ENCODE results near the gene SPECC1L.

The SPECC1L gene

DNA sequence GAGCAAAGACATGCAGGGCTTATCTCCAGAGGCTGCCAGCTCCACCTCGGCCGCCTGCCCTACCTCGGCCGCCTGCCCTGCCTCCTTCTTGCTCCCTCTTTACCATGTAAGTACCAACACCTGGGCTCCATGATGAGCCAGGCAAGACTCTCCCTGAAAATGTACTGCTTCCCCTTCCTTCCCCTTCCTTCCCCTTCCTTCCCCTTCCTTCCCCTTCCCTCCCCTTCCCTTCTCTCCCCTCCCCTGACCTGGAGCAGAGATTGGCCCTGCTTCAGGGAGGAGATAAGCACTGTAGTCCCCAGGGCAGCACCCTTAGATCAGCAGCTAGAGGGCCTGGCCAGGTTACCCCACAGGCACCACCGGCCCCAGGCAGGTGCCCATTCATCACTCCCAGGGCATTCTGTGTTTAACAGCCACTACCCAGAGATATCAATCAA, 131.3 kb downstream of the SPECC1L start:
- H3K9me2 ChIP-seq (replicated peaks; ENCODE audit: insufficient read depth, low read length), result no peaks in the 10 kb centered on the region
- TF ChIP-seq, protein P1, sequence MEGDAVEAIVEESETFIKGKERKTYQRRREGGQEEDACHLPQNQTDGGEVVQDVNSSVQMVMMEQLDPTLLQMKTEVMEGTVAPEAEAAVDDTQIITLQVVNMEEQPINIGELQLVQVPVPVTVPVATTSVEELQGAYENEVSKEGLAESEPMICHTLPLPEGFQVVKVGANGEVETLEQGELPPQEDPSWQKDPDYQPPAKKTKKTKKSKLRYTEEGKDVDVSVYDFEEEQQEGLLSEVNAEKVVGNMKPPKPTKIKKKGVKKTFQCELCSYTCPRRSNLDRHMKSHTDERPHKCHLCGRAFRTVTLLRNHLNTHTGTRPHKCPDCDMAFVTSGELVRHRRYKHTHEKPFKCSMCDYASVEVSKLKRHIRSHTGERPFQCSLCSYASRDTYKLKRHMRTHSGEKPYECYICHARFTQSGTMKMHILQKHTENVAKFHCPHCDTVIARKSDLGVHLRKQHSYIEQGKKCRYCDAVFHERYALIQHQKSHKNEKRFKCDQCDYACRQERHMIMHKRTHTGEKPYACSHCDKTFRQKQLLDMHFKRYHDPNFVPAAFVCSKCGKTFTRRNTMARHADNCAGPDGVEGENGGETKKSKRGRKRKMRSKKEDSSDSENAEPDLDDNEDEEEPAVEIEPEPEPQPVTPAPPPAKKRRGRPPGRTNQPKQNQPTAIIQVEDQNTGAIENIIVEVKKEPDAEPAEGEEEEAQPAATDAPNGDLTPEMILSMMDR (IDR thresholded peaks at IDR 0.05; ENCODE audit: insufficient read depth, low read length, poor library complexity, severe bottlenecking), result no peak
- no peak for TF ChIP-seq EZH2phosphoT487 (conservative IDR thresholded peaks at IDR 0.05; ENCODE audit: low read length)
- H3K36me3 ChIP-seq (ENCODE audit: low read length), result 0 out of 2 replicates have a peak, but pooled peaks cover 2% of the 10 kb centered on the region
- no peak overlapping the region for H3K4me3 ChIP-seq (ENCODE audit: insufficient read depth, low read length, poor library complexity, severe bottlenecking)
- no peaks in the 10 kb centered on the region for H3K9me3 ChIP-seq (ENCODE audit: insufficient read depth, low read length)
- H3K27me3 ChIP-seq (ENCODE audit: low read length), result no peaks in the 10 kb centered on the region
- peak overlapping the region; percentile 27 for H3K9ac ChIP-seq (ENCODE audit: low read length)
- H4K20me1 ChIP-seq (ENCODE audit: low read depth, low read length), result no peaks in the 10 kb centered on the region
- H3K79me2 ChIP-seq (ENCODE audit: insufficient read depth, low read length), result no peaks in the 10 kb centered on the region
- no peak overlapping the region for H2AFZ ChIP-seq (ENCODE audit: low read depth, low read length, severe bottlenecking)
- H3K4me2 ChIP-seq (ENCODE audit: low read depth, low read length, poor library complexity, severe bottlenecking), result peak overlapping the region; percentile 60
- peak overlapping the region; percentile 93 for H3K27ac ChIP-seq (ENCODE audit: low read depth, low read length)
- H3F3A ChIP-seq (ENCODE audit: insufficient read depth), result peaks cover 45% of the 10 kb centered on the region

DNA sequence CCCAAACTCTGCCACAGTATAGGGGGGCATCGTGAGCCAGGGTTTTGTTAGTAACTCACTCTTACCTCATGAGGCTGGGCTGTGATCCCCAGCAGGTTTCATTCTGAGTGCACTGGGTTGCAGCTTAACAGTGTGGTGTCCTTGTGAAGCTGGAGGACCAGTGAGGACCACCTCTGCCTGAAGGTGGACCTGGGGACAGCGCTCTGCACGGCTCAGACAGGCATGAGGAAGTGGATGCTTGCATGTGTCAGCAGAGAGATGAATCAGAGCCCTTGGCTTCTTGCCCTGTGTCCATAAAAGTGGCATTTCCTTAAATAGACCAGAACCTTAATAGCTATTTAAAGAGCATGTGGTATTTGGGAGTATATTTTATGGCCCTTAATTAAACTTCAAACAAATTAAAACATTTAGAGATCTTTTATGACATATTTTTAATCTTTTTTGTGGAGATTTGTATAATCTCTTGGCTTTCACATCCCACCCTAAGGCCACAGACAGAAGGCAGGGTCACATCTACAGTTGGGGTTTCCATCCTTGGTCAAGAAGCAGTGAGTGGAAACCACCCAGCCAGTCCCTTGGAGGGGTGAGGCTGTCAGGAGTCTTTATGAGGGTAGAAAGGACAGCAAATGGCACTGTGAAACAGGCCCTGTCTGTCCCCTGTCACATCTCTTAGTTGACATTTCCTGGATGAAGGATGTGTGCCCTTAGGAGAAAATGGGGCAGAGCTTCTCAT, 132.0 kb downstream of the SPECC1L start:
- no peaks in the 10 kb centered on the region for H3K79me2 ChIP-seq (ENCODE audit: insufficient read depth, low read length)
- no peak overlapping the region for H3K4me3 ChIP-seq (ENCODE audit: insufficient read depth, low read length, poor library complexity, severe bottlenecking)
- no peaks in the 10 kb centered on the region for H4K20me1 ChIP-seq (ENCODE audit: low read depth, low read length)
- no peaks in the 10 kb centered on the region for H3K9me2 ChIP-seq (replicated peaks; ENCODE audit: insufficient read depth, low read length)
- no peaks in the 10 kb centered on the region for H3K27me3 ChIP-seq (ENCODE audit: low read length)
- H3K9ac ChIP-seq (ENCODE audit: low read length), result peak overlapping the region; percentile 17
- peaks cover 41% of the 10 kb centered on the region for H3F3A ChIP-seq (ENCODE audit: insufficient read depth)
- H3K27ac ChIP-seq (ENCODE audit: low read depth, low read length), result peak overlapping the region; percentile 93
- peak overlapping the region; percentile 60 for H3K4me2 ChIP-seq (ENCODE audit: low read depth, low read length, poor library complexity, severe bottlenecking)
- 0 out of 2 replicates have a peak, but pooled peaks cover 2% of the 10 kb centered on the region for H3K36me3 ChIP-seq (ENCODE audit: low read length)
- H3K9me3 ChIP-seq (ENCODE audit: insufficient read depth, low read length), result no peaks in the 10 kb centered on the region
- TF ChIP-seq, protein P1 (IDR thresholded peaks at IDR 0.05; ENCODE audit: insufficient read depth, low read length, poor library complexity, severe bottlenecking), result no peak
- no peak for TF ChIP-seq EZH2phosphoT487 (conservative IDR thresholded peaks at IDR 0.05; ENCODE audit: low read length)
- no peak overlapping the region for H2AFZ ChIP-seq (ENCODE audit: low read depth, low read length, severe bottlenecking)

DNA sequence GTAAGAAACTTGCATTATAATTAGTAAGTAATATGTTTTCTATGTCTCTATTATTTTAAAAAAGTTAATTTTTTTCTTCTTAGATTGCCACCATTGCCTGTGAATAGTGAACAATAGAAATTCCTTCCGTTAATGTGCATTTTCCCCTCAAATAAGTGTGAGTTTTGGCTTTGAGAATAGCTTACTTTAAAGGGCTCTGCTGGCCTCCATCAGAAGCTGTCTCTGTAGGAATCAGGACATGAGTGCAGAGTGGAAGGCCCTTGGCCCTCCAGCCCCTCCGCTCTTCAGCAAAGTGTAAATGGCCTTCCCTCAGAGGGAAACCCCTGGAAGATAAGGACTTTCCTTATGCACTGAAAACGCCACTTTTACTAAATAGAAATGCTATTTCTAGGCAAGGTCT, 132.7 kb downstream of the SPECC1L start:
- Histone ChIP-seq H4K20me1 (ENCODE audit: low read depth, low read length) (no peaks in the 10 kb centered on the region), H3F3A (ENCODE audit: insufficient read depth) (peaks cover 34% of the 10 kb centered on the region), H3K27me3 (ENCODE audit: low read length) (no peaks in the 10 kb centered on the region), H3K36me3 (ENCODE audit: low read length) (0 out of 2 replicates have a peak, but pooled peaks cover 2% of the 10 kb centered on the region), H2AFZ (ENCODE audit: low read depth, low read length, severe bottlenecking) (no peak overlapping the region), H3K79me2 (ENCODE audit: insufficient read depth, low read length) (no peaks in the 10 kb centered on the region), H3K4me2 (ENCODE audit: low read depth, low read length, poor library complexity, severe bottlenecking) (no peak overlapping the region), H3K9me3 (ENCODE audit: insufficient read depth, low read length) (no peaks in the 10 kb centered on the region), H3K27ac (ENCODE audit: low read depth, low read length) (peak overlapping the region; percentile 93), H3K9me2 (replicated peaks; ENCODE audit: insufficient read depth, low read length) (no peaks in the 10 kb centered on the region), H3K9ac (ENCODE audit: low read length) (no peak overlapping the region), H3K4me3 (ENCODE audit: insufficient read depth, low read length, poor library complexity, severe bottlenecking) (no peak overlapping the region)
- no peak for TF ChIP-seq EZH2phosphoT487 (conservative IDR thresholded peaks at IDR 0.05; ENCODE audit: low read length)
- TF ChIP-seq, protein P1 (IDR thresholded peaks at IDR 0.05; ENCODE audit: insufficient read depth, low read length, poor library complexity, severe bottlenecking), result no peak

All from SU-DHL-6 (cell line).